ENCODE results near the gene SEMA3G.

Gene SEMA3G

DNA sequence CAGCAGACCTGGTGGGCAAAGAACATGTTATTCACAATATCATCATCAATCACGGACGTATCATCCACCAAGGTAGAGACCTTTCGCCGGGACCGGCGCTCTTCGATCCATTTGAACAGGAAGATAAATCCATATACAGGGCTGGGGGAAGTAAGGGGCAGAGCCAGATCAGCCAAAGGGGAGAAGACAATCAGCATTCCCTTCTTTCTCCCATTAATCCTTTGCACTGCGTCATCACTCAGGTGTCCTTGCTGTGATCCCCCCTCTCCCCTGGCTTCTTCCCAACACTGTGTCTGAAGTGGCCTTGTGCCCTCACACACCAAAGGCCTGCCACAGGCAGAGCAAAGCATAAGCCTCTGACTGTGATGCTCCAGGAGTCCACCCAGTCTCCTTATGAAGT, 36.4 kb downstream of the SEMA3G start:
- DNase-seq (ENCODE audit: low spot score) = no peak

DNA sequence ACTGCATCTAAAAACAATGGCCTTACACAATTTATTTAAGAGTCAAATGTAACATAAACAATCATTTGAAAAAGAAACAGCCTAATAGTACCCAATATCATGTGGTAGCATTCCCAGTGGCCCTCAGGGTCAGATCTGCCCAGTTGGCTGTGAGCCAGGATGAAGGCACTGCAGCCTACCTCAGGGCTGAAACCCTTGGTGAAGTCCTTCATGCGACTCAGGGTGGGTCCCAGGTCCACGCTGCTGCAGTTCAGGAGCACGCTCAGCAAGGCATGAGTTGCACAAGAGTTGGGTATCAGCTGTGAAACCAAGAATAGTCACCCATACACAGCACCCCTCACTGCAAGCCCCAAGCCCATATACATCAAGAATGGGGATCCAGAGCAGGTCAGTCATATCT, 37.1 kb downstream of the SEMA3G start:
- no peak for DNase-seq (ENCODE audit: low spot score)

DNA sequence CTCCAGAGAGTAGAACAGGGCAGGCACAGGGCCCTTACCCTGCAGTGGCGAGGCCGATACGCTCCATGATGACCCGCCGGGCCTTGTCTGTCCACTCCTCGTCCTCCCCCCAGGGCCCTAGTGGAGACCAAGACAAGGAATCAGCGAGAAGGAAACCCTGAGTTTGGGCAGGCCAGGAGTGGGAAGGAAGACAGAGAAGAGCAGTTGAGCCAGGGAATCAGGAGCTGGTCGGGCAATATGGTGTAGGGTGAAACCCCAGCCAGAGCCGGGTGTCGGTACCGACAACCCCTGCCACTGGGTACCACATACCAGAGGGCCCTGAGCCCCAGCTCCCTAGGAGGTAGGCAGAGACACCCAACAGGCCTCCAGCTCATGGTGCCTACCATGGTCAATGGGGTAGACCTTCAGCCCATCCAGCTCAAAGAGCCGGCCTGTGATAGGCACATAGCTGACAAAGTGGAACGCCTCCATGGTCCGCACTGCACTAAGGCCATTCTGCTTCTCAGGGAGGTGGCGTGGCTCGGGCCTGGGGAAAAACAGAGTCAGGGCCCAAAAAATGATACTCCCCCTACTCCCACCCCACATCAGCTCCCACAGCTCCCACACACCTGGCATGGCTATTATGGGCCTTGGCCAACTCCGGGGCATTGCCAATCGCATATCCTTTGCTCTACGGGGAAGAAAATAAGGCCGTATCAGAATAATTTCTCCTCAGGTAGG, 38.0 kb downstream of the SEMA3G start:
- no peak for DNase-seq (ENCODE audit: low spot score)

DNA sequence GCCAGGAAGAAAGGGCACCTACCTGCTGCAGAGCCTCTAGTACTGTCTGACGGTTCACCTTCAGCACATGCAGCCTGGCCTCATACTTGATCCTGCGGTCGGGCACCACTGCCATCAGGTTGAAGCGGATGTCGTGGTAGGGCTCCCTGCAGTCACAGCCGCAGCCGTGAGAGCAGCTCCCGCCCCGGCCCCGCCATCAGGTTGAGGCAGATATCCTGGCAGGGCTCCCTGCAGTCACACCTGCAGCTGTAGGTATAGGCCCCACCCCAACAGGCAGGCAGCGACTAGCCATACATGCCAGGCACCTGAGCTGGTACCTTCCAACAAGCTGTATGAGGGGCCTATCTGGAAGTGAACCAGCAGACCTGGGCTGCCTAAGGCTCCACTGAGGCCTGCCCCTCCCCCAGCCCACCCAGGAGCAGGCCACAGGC, 38.7 kb downstream of the SEMA3G start:
- no peak for DNase-seq (ENCODE audit: low spot score)

DNA sequence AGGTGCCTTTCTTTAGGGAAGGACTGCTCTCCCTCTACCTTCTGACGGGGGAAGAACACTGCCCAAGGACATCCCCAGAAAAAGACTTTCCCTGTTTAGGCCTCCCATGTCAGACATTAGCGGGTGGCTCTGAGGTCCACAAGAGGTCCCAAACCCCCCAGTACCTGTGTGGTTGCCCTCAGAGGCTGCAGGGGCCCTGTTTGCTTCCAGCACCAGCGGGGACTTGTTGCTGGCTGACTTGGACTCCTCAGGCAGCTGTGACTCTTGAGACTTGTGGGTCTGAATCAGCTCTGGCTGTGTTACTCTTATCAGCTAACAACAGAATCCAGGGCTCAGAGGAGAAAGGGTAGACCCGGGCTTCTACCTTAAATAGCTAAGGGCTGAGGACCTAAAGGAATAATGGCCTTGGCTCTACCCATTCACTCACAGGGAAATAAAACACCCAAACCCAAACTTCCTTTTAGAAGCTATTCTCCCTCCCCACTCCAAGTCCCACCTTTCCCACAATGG, 39.2 kb downstream of the SEMA3G start:
- DNase-seq (ENCODE audit: low spot score) = no peak

DNA sequence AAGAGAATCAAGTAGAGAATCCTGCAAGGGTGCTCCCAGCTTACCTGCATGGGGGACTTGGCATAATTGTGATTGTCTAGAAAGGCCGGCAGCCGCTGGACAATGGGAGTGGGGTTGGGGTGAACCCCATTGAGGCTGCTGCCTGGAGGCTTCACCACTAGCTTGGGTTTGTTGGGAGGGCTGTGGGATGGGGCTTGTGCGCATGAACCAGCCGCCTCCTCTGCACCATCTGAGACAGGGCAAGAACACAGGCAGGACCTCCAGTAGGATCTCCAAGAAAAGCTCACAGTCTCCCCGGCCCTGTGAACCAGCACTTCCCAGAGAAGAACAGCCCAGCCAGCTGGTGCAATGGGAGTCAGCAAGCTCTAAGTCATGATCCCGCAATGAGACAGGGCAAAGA, 39.8 kb downstream of the SEMA3G start:
- no peak for DNase-seq (ENCODE audit: low spot score)

DNA sequence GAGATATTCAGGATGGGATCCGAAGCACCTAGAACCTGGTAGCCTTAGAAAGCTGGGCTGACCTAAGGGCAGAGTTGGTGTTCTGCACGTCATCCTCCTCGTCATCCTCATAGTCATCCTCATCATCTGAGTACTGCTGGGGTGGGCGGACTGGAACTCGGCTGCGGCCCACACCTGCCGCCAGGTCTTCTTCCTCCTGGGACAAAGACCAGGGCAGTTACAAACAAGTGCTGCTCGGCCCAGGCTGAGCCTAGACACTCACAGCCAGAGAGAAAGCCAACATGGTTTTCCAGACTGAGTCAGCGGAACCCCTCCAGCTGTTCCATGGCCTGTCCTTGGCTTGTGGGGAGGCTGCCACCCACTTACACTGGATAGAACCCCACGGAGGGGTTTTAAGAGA, 40.5 kb downstream of the SEMA3G start:
- DNase-seq (ENCODE audit: low spot score) = no peak

DNA sequence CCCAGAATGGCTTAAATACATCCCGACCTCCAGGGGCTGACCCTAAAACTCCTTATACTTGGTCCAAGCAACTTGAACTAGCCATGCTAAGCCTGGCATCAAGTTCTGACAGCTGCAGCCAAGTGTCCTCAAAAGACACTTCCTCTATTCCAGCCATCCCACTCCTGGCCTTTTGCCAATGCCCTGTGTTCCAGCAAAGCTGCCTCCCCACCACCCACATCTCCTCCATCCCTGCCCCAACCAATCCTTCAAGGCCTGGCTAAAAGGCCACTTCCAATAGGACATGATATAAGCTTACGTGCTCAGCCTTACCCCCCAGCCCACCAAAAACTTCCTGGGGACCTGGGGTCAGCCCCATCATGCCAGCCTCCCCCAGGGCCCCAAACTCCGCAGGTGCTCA, 40.9 kb downstream of the SEMA3G start:
- DNase-seq (ENCODE audit: low spot score) = no peak

DNA sequence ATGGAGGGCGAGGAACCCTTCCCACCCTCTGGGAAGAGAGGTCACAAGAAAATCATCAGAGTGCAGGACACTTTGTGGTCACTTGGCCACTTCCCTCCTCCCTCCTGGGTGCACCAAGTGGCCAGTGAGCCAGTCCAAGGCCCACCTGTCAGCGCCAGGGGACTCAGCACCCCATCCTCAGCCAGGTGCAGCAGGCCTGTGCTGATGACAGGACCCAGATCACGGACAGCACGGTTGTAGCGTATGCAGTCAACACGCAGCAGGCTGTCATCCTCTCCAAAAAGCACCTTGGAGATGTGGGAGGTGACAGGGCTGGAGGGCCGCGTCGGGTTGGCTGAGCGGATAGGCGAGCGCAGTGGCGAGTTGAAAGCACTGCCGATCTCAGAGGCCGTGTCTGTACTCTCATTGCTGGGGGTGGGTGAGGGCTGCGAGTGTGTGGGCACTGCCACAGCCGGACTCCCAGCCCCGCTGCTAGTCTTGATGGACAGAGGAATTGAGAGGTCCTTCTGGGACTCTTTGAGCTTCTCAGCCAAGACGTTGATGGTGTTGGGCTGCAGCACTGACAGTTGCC, 41.5 kb downstream of the SEMA3G start:
- DNase-seq (ENCODE audit: low spot score) = no peak

DNA sequence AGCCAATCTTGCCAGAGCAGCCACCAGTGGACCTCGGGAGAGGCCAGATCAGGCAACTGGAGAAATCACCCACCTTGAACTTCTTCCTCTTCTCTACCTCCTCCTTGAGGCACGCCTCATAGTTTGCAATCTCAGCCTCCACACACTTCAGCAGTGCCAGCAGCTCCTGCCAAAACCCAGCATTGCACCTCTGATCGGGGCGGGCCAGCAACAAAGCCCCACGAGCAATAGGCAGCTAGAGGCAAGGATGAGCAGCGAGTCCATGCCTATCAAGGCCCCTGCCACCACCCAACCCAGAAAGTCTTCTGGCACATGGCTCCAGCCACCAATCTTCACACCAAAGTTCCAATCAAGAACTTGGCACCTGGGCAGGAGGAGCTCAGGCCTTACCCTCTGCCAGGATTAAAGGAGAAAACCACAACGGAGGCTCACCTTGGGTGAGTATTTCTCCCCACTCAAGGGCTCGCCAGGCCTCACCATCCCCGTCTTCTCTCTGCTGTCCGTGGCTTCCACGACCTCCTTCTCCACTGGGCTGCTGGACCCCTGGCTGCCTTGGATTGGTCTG, 42.1 kb downstream of the SEMA3G start:
- no peak for DNase-seq (ENCODE audit: low spot score)

DNA sequence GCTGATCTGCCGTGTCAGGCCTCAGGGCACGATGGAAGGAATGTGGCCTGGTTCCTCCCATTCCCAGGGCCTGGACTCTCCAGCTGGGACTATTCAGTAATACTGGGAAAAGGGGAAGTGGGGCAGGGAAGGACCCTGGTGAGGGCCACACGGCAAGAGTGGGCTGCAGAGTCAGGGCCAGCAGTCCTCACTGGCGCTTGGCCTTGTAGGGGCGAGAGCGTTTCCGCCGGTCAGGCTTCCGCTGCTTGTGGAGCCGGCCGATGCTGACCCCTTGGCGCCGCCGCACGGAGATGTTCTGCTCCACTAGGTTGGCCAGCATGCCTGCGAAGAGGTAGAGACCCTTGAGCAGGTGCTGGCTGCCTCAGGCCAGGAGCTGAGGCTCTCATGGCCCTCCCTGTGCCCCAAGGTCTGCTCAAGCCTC, 42.8 kb downstream of the SEMA3G start:
- no peak for DNase-seq (ENCODE audit: low spot score)

DNA sequence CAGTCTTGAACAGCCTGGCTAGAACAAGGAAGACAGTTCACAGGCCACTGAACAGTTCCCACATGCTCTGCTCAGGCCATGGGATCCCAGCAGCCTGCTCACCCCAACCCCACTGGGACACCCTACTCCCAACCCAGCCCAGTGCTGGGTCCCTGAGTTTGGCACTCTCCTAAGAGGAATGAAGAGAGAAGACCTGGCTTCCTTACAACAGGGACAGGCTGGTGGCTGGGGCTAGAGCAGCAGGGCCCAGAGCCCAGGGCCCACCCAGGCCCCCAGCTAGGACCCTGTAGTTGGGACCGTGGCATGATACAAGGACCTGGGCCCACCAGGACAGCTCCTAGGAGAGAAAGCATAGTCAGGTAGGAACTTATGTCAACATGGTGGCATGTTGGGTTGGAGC, 43.4 kb downstream of the SEMA3G start:
- no peak for DNase-seq (ENCODE audit: low spot score)

DNA sequence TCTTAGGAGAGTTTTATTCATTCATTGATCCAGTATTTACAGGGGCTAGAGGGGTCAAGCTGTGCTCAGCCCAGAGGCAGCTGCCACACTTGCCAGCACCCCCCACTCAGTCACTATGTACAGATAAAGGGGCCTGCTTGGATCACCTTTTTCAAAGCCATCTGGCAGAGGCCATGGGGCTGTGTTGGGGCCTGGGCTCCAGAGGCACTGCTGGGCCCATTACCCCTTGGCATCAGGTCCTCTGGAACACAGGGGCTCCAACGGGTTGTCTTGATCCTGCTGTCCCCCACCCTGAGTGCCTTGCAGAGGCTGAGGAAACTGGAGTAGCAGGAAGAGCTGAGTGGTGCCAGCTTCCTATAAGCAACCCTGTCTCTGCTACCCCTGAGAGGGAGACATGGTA, 43.9 kb downstream of the SEMA3G start:
- no peak for DNase-seq (ENCODE audit: low spot score)

DNA sequence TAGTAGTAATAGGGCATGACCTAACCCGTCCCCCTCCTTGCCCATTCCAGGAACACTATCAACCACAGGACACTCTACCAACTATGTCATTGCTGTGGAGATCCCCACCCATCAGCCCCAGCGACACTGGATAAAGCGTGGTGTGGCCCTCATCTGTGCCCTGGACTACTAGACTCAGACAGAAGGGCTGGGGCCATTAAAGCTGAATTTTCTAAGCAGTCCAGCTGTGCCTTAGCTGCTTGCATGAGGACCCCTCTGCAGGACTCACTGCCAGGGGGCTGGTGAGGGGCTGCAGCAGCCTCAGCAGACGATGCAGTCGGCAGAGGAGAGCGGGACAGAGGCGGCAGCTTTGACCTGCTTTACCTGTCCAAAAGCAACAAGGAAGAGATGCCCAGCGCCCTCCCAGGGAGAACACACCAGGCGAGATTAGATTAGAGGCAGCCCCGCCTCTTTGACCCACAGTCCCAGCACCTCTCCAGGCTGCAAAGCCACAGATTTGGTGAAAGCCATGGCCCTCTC, 44.6 kb downstream of the SEMA3G start:
- no peak for DNase-seq (ENCODE audit: low spot score)

DNA sequence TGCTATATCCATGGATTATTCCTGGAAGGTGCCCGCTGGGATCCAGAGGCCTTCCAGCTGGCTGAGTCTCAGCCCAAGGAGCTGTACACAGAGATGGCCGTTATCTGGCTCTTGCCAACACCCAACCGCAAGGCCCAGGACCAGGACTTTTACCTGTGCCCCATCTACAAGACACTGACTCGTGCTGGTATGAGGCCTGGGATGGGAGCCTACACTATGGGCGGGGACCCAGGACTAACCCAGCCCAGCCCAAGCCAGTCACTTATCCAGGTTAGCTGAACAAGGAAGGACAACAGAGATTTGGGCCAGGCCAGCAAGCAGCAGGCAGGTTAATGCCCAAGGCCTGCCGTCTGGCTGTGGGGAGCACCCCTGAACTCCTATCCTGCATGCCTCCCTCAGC, 45.3 kb downstream of the SEMA3G start:
- DNase-seq (ENCODE audit: low spot score) = no peak

DNA sequence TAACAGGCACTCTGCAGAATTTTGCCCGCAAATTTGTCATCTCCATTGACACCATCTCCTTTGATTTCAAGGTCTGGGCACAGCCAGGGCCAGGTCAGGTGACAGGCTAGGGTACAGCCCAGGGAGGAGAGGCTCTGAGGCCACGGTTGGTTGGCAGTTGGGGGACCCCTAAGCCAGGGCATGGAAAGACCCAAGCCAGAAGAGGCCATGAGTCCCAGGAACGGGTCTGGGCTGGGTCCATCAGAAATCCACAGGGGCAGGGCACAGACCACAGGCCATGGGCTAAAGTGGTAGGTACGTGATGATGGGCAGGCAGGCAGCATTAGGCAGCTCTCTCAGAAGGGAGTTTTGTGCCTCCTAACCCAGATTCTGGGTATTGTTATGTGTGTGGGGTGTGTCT, 45.8 kb downstream of the SEMA3G start:
- DNase-seq (ENCODE audit: low spot score) = no peak

DNA sequence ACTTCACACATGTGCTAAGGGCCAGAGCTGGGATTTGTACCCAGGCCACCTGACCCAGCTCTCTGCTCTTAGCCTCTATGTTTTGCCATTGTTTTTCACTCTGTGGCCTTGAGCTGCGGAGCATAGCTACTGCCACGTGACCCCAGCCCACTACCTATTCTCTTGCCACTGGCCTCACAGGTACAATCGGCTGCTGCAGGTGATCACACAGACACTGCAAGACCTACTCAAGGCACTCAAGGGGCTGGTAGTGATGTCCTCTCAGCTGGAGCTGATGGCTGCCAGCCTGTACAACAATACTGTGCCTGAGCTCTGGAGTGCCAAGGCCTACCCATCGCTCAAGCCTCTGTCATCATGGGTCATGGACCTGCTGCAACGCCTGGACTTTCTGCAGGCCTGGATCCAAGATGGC, 46.2 kb downstream of the SEMA3G start:
- no peak for DNase-seq (ENCODE audit: low spot score)

DNA sequence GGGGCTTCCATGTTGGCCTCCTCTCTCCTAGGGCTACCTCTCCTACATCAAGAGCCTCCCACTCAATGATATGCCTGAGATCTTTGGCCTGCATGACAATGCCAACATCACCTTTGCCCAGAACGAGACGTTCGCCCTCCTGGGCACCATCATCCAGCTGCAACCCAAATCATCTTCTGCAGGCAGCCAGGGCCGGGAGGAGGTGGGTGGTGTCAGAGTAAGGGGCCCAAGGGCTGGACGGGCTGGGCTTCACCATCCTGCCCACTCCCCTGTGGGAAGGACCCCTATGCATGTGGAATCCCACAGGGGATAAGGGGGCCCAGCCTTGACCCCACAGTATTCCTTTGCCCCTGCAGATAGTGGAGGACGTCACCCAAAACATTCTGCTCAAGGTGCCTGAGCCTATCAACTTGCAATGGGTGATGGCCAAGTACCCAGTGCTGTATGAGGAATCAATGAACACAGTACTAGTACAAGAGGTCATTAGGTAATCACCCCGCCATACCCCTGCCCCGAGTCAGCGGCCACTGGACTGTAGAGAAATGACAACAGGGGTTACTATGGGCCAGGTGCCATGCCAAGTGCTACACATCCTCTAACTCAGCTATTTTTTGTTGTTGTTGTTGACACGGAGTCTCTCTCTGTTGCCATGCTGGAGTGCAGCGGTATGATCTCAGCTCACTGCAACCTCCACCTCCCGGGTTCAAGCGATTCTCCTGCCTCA, 47.1 kb downstream of the SEMA3G start:
- DNase-seq (ENCODE audit: low spot score) = peak; percentile 5

DNA sequence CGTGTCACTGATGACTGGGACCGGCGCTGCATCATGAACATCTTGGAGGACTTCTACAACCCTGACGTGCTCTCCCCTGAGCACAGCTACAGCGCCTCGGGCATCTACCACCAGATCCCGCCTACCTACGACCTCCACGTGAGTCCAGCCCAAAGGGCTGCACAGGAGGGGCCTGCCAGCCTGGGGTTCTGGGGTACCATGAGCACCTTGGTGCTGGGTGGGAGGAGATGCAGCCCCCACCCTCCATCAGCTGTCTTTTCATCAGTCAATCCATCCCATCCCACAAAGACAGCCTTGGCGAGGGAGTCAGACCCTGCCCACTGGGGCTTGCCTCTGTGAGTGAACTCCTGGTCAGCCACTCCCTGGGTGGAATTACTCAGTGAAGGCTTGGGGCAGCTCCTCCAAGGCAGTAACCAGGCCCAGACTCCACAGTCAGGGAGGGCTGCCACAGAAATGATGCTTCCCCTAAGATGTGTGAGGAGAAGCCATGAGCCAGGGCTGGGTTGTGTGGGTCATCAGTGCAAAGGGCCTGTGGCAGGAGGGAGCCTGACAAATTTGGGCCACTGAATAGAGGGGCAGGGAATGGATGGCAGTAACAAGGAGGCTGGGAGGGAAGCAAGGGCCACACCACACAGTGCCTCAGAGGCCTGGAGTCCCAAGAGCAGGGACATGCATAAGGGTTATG, 47.9 kb downstream of the SEMA3G start:
- no peak for DNase-seq (ENCODE audit: low spot score)

DNA sequence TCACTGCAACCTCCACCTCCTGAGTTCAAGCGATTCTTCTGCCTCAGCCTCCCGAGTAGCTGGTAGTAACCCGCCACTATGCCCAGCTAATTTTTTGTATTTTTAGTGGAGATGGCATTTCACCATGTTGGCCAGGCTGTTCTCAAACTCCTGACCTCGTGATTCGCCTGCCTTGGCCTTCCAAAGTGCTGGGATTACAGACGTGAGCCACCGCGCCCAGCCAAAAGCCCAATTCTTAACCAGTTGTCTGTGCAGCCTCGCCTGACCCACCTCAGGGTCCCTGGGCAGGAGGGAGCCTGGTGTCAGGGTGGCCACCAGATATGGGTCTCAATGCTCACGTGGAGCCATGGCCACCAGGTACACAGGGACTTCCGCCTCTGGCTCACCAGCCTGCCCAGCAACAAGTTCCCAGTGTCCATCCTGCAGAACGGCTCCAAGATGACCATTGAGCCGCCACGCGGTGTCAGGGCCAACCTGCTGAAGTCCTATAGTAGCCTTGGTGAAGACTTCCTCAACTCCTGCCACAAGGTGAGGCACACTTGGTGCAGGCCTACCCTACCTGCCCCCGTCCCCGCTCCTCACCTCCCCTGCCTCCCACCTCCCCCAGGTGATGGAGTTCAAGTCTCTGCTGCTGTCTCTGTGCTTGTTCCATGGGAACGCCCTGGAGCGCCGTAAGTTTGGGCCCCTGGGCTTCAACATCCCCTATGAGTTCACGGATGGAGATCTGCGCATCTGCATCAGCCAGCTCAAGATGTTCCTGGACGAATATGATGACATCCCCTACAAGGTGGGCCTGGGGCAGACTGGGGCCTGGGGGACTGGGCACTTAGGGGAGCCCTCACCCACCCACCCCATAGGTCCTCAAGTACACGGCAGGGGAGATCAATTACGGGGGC, 48.6 kb downstream of the SEMA3G start:
- DNase-seq (ENCODE audit: low spot score) = no peak

DNA sequence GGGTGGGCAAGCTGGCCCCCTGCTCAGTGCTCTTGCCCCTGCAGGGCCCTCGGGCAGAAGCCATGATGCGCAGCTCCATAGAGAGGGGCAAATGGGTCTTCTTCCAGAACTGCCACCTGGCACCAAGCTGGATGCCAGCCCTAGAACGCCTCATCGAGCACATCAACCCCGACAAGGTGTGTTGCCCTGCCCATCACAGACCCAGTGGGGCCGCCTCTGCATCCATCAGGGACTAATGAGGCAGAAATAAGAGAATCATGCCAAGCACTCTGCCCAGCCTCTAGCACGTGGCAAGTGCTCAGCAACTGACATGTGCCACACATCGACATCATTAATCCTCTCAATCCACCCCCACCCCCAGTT, 49.4 kb downstream of the SEMA3G start:
- DNase-seq (ENCODE audit: low spot score) = no peak

Measured in kidney tubule cell (primary cell).